Astrocyte (in vitro differentiated cells and primary cell): ENCODE data around the gene NCK2. TPM values are rescaled to one million over a fixed set of nuclear protein-coding genes. Genes with fewer than 3 reads are reported as not detected.

ENCODE experiments used
- DNase-seq: peaks from one replicate; pipeline ENCODE4 v3.0.0-alpha.2; 2010; ENCODE audit warnings: low read depth
- FAIRE-seq: peaks from 2 replicates; lab custom pipeline; 2011; peaks lifted over from hg19 to GRCh38; lab: Jason Lieb, UNC
- H2AFZ ChIP-seq: 2 replicates; pipeline ENCODE4 v1.6.0; 2012; ENCODE audit warnings: low read depth, low read length, inconsistent platforms
- H3K27ac ChIP-seq: 2 replicates; pipeline ENCODE4 v1.5.1; 2011; ENCODE audit warnings: low read depth, low read length, inconsistent platforms
- H3K27me3 ChIP-seq: 2 replicates; pipeline ENCODE4 v1.6.0; 2011; ENCODE audit warnings: low read length, inconsistent platforms; ENCODE audit not compliant: insufficient read depth
- H3K36me3 ChIP-seq: 2 replicates; pipeline ENCODE4 v1.5.1; 2011; ENCODE audit warnings: low read length, inconsistent platforms; ENCODE audit not compliant: insufficient read depth
- H3K4me1 ChIP-seq: 2 replicates; pipeline ENCODE4 v1.5.1; 2011; ENCODE audit warnings: low read length, inconsistent platforms; ENCODE audit not compliant: insufficient read depth
- H3K4me2 ChIP-seq: 2 replicates; pipeline ENCODE4 v1.6.0; 2012; ENCODE audit warnings: low read length, inconsistent platforms
- H3K4me3 ChIP-seq: 2 replicates; pipeline ENCODE4 v1.5.1; 2011; ENCODE audit warnings: low read depth, mild to moderate bottlenecking, low read length, inconsistent platforms; ENCODE audit not compliant: insufficient read depth
- H3K79me2 ChIP-seq: 2 replicates; pipeline ENCODE4 v1.6.0; 2012; ENCODE audit warnings: mild to moderate bottlenecking, low read length, inconsistent platforms; ENCODE audit not compliant: insufficient read depth
- H3K9ac ChIP-seq: 2 replicates; pipeline ENCODE4 v1.6.0; 2012; ENCODE audit warnings: mild to moderate bottlenecking, low read length, inconsistent platforms
- H3K9me3 ChIP-seq: 2 replicates; pipeline ENCODE4 v1.5.1; 2012; ENCODE audit warnings: low read depth, mild to moderate bottlenecking, low read length, inconsistent platforms; ENCODE audit not compliant: insufficient read depth
- H4K20me1 ChIP-seq: 2 replicates; pipeline ENCODE4 v1.6.0; 2012; ENCODE audit warnings: low read length, inconsistent platforms; ENCODE audit not compliant: insufficient read depth
- H3K27ac Mint-ChIP-seq: one replicate; pipeline ENCODE4 v1.8.0; 2021; ENCODE audit warnings: mild to moderate bottlenecking, mixed read lengths; ENCODE audit not compliant: unreplicated experiment
- H3K27me3 Mint-ChIP-seq: one replicate; pipeline ENCODE4 v1.8.0; 2021; ENCODE audit warnings: low read depth, mixed read lengths; ENCODE audit not compliant: unreplicated experiment
- H3K36me3 Mint-ChIP-seq: one replicate; pipeline ENCODE4 v1.8.0; 2021; ENCODE audit warnings: low read depth, mixed read lengths; ENCODE audit not compliant: unreplicated experiment
- H3K4me1 Mint-ChIP-seq: one replicate; pipeline ENCODE4 v1.8.0; 2021; ENCODE audit warnings: low read depth, mixed read lengths; ENCODE audit not compliant: unreplicated experiment
- H3K4me3 Mint-ChIP-seq: one replicate; pipeline ENCODE4 v1.8.0; 2021; ENCODE audit warnings: mild to moderate bottlenecking, moderate library complexity, mixed read lengths; ENCODE audit not compliant: unreplicated experiment
- H3K9me3 Mint-ChIP-seq: one replicate; pipeline ENCODE4 v1.8.0; 2021; ENCODE audit warnings: mild to moderate bottlenecking, mixed read lengths; ENCODE audit not compliant: unreplicated experiment
- CTCF ChIP-seq: IDR thresholded peaks from 2 replicates; pipeline ENCODE4 v1.5.1; 2011; ENCODE audit warnings: low read depth, mild to moderate bottlenecking, inconsistent platforms, low read length, moderate library complexity; ENCODE audit not compliant: insufficient read depth
- EZH2 ChIP-seq: IDR thresholded peaks from 2 replicates; pipeline ENCODE4 v1.6.1; 2012; ENCODE audit warnings: mild to moderate bottlenecking, low read length, inconsistent platforms; ENCODE audit not compliant: insufficient read depth
- total RNA-seq: library from RNA; stranded (reverse); gene quantifications from 2 replicates; pipeline ENCODE4 v1.2.1, GENCODE V29; 2021

The NCK2 gene
- total RNA-seq, 1 donor from 2014 or later: 61.6 TPM

GRCh38 chr2:105711394-105711793, 33.3 kb upstream of the NCK2 start:
- no peaks in the 10 kb centered on the region for H3K79me2 ChIP-seq
- H3K9me3 ChIP-seq: no peaks in the 10 kb centered on the region
- H3K4me3 ChIP-seq: no peak overlapping the region
- peaks cover 15% of the 10 kb centered on the region for H3K4me1 ChIP-seq
- Mint-ChIP-seq H3K9me3 (no peaks in the 10 kb centered on the region), H3K4me1 (peaks cover 18% of the 10 kb centered on the region), H3K27me3 (no peaks in the 10 kb centered on the region), H3K4me3 (no peak overlapping the region), H3K36me3 (no peaks in the 10 kb centered on the region), H3K27ac (no peak overlapping the region)
- DNase-seq (no peak), FAIRE-seq (no peak)
- no peak overlapping the region for H3K4me2 ChIP-seq
- no peak overlapping the region for H2AFZ ChIP-seq
- H3K27me3 ChIP-seq: no peaks in the 10 kb centered on the region
- TF ChIP-seq CTCF: no peak
- no peak for TF ChIP-seq EZH2
- no peak overlapping the region for H3K27ac ChIP-seq
- no peaks in the 10 kb centered on the region for H3K36me3 ChIP-seq
- H4K20me1 ChIP-seq: no peaks in the 10 kb centered on the region
- H3K9ac ChIP-seq: no peak overlapping the region

GRCh38 chr2:105712166-105712915, 32.4 kb upstream of the NCK2 start:
- Histone ChIP-seq H3K9me3 (no peaks in the 10 kb centered on the region), H3K4me2 (peak overlapping the region; percentile 70), H3K27ac (peak overlapping the region; percentile 19), H3K9ac (no peak overlapping the region), H3K79me2 (no peaks in the 10 kb centered on the region), H2AFZ (no peak overlapping the region), H3K4me3 (peak overlapping the region; percentile 38), H3K4me1 (peaks cover 15% of the 10 kb centered on the region), H3K36me3 (no peaks in the 10 kb centered on the region), H3K27me3 (no peaks in the 10 kb centered on the region), H4K20me1 (no peaks in the 10 kb centered on the region)
- Mint-ChIP-seq H3K9me3 (no peaks in the 10 kb centered on the region), H3K4me3 (no peak overlapping the region), H3K27ac (peak overlapping the region; percentile 51), H3K4me1 (peaks cover 18% of the 10 kb centered on the region), H3K27me3 (no peaks in the 10 kb centered on the region), H3K36me3 (no peaks in the 10 kb centered on the region)
- FAIRE-seq (no peak), DNase-seq (peak; percentile 56)
- TF ChIP-seq EZH2 (no peak), CTCF (no peak)

- no peaks in the 10 kb centered on the region for H3K27me3 ChIP-seq
- no peak overlapping the region for H3K9ac ChIP-seq
- no peaks in the 10 kb centered on the region for H3K36me3 Mint-ChIP-seq
- H3K4me1 ChIP-seq: peaks cover 15% of the 10 kb centered on the region
- H3K79me2 ChIP-seq: no peaks in the 10 kb centered on the region
- H3K4me1 Mint-ChIP-seq: peaks cover 18% of the 10 kb centered on the region
- peak overlapping the region; percentile 38 for H3K4me3 ChIP-seq
- peak overlapping the region; percentile 70 for H3K4me2 ChIP-seq
- DNase-seq: peak; percentile 58
- H3K27me3 Mint-ChIP-seq: no peaks in the 10 kb centered on the region
- H3K27ac ChIP-seq: peak overlapping the region; percentile 19
- no peaks in the 10 kb centered on the region for H4K20me1 ChIP-seq
- TF ChIP-seq EZH2: no peak
- TF ChIP-seq CTCF: no peak
- H3K4me3 Mint-ChIP-seq: no peak overlapping the region
- no peaks in the 10 kb centered on the region for H3K9me3 ChIP-seq
- peak overlapping the region; percentile 51 for H3K27ac Mint-ChIP-seq
- FAIRE-seq: no peak
- H2AFZ ChIP-seq: no peak overlapping the region
- H3K36me3 ChIP-seq: no peaks in the 10 kb centered on the region
- no peaks in the 10 kb centered on the region for H3K9me3 Mint-ChIP-seq
These were observed 31.6 kb upstream of the NCK2 start for GRCh38 chr2:105712981-105713596.
